Measurements from ENCODE around the gene FAM168A. TPM values are rescaled to one million over a fixed set of nuclear protein-coding genes. Genes with fewer than 3 reads are reported as not detected.

FAM168A gene
- total and polyA plus RNA-seq, 2 of the 8 experiments (the other 6 are each of a cell fraction or from before 2014, with no cell fraction given): 17.1 to 21.6 TPM

DNA sequence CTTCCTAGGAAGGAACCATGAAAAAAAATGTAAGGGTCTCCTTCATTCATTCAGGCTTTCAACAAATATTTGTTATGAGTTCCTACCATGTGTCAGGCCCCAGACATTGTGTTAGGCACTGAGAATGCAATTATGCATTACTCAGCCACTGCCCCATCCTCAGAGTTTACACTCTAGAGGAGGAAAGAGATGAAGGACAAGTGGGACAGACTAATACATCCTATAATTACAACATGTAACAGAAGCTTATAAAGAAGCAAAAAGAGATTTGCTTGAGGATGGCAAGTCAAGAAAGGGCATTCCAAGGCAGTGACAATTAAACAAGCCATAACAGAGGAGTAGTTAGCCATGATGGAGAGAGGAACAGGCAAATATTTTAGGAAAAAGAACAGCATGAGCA, 78.6 kb downstream of the FAM168A start:
- DNase-seq (ENCODE audit: low read depth in 1 of 2, low spot score in 2 of 2): no peak
- H3K23me2 ChIP-seq (ENCODE audit: low read depth, low read length): peaks cover 2% of the 10 kb centered on the region; the same call in 1 of the 2 replicates
- no peak for FAIRE-seq
- H3K56ac ChIP-seq (replicated peaks; ENCODE audit: insufficient read length, low read depth, low read length): no peak overlapping the region
- no peaks in the 10 kb centered on the region for H3K4me1 ChIP-seq (replicated peaks in 1 of 4; ENCODE audit: control insufficient read depth in 3 of 4, insufficient read depth in 4 of 4, low read length in 3 of 4)
- TF ChIP-seq TBP (IDR thresholded peaks at IDR 0.05; ENCODE audit: low read depth, low read length): no peak
- H3K27ac ChIP-seq (ENCODE audit: low read depth, low read length): no peak overlapping the region
- ChIA-PET CTCF (ENCODE audit: partially characterized antibody) (interaction anchor here (0.6 to 0.8 kb wide), 3 partner anchors 8 to 40 kb away, joined by 3 to 5 read pairs (median 3); no protein-coding TSS in a partner anchor), POLR2A (ENCODE audit: partially characterized antibody) (no interaction called here)
- no peak overlapping the region for H4K91ac ChIP-seq (replicated peaks; ENCODE audit: insufficient read length, low read length)
- no peak overlapping the region for H2AK5ac ChIP-seq (ENCODE audit: low read depth, low read length)
- H3K79me2 ChIP-seq (ENCODE audit: control insufficient read depth in 1 of 2, insufficient read depth in 2 of 2, low read length in 2 of 2): no peaks in the 10 kb centered on the region; a peak in 1 of 4 replicates
- H2BK12ac ChIP-seq (ENCODE audit: low read depth, low read length): no peak overlapping the region
- no peaks in the 10 kb centered on the region for H4K20me1 ChIP-seq (replicated peaks in 1 of 2; ENCODE audit: control insufficient read depth in 1 of 2, insufficient read depth in 2 of 2, low read length in 2 of 2)
- no peak overlapping the region for H3K4ac ChIP-seq (replicated peaks; ENCODE audit: insufficient read length, low read depth, low read length)
- no peak overlapping the region for H4K5ac ChIP-seq (ENCODE audit: insufficient read length, low read depth, low read length)
- no peak overlapping the region for H3K4me3 ChIP-seq (ENCODE audit: extremely low read depth in 1 of 4, insufficient read depth in 2 of 4, low read depth in 3 of 4, low read length in 4 of 4)
- no peak overlapping the region for H2AFZ ChIP-seq (ENCODE audit: low read length)
- no peak overlapping the region for H2BK5ac ChIP-seq (ENCODE audit: low read depth, low read length)
- H3K14ac ChIP-seq (ENCODE audit: insufficient read length): no peak overlapping the region
- no peaks in the 10 kb centered on the region; a peak in 2 of 8 replicates for H3K36me3 ChIP-seq (ENCODE audit: control insufficient read depth in 2 of 4, insufficient read depth in 4 of 4, low read length in 3 of 4)
- no peak overlapping the region for H3K18ac ChIP-seq (ENCODE audit: extremely low read depth, low read length)
- H2BK120ac ChIP-seq (replicated peaks; ENCODE audit: low read depth, low read length): no peak overlapping the region
- H3K4me2 ChIP-seq (ENCODE audit: insufficient read depth in 1 of 2, low read depth in 2 of 2, low read length in 2 of 2): no peak overlapping the region
- peaks cover 7 to 9% of the 10 kb centered on the region in 2 experiments; a peak in 2 of 4 replicates for H3K9me3 ChIP-seq (ENCODE audit: insufficient read depth in 2 of 2, low read depth in 1 of 2, low read length in 1 of 2)
- peaks cover 4% of the 10 kb centered on the region; the same call in 1 of the 2 replicates for H3K79me1 ChIP-seq (ENCODE audit: low read depth, low read length)
- H2BK20ac ChIP-seq (ENCODE audit: low read length): no peak overlapping the region
- H4K8ac ChIP-seq (ENCODE audit: extremely low read depth, insufficient read depth, low read length): no peak overlapping the region
- no peaks in the 10 kb centered on the region for H3K27me3 ChIP-seq (replicated peaks in 1 of 4; ENCODE audit: control insufficient read depth in 3 of 4, extremely low read depth in 1 of 4, insufficient read depth in 3 of 4, low read length in 3 of 4)
- no peak overlapping the region for H2BK15ac ChIP-seq (ENCODE audit: low read length)
- no peak overlapping the region for H3K9ac ChIP-seq (replicated peaks in 1 of 4; ENCODE audit: extremely low read depth in 1 of 4, low read depth in 3 of 4, low read length in 3 of 4)
- H3K23ac ChIP-seq (ENCODE audit: insufficient read length): no peak overlapping the region

Measured in H1 (cell line).